Tibial nerve (tissue), 4 donors: ENCODE data around the gene RNF213. TPM values are rescaled to one million over a fixed set of nuclear protein-coding genes. Genes with fewer than 3 reads are reported as not detected.

ENCODE experiments used
- DNase-seq, 2 donors: peaks; one replicate each; pipeline ENCODE4 v3.0.0-alpha.2; 2019; ENCODE audit warnings: low spot score in 2 of 2
- H3K27ac ChIP-seq, 4 donors: fragments of 200-600 bp; sonication (generic) in 3 of 4; one replicate each; pipeline ENCODE4 v1.5.1; 2017 to 2019; ENCODE audit warnings: mild to moderate bottlenecking in 1 of 4
- H3K27me3 ChIP-seq, 2 donors: fragments of 200-600 bp; sonication (generic) in 1 of 2; one replicate each; pipeline versions ENCODE4 v1.5.1 to v1.6.0; 2017 to 2019
- H3K36me3 ChIP-seq, 3 donors: fragments of 200-600 bp; sonication (generic); one replicate each; pipeline ENCODE4 v1.5.1; 2018 to 2019
- H3K4me1 ChIP-seq, 4 donors: fragments of 200-600 bp; sonication (generic) in 3 of 4; one replicate each; pipeline ENCODE4 v1.5.1; 2017 to 2019
- H3K4me3 ChIP-seq, 4 donors: fragments of 200-600 bp; sonication (generic) in 3 of 4; one replicate each; pipeline ENCODE4 v1.5.1; 2017 to 2019; ENCODE audit warnings: mild to moderate bottlenecking in 1 of 4, moderate library complexity in 1 of 4
- H3K9me3 ChIP-seq, 4 donors: fragments of 200-600 bp; sonication (generic) in 3 of 4; one replicate each; pipeline ENCODE4 v1.5.1; 2017 to 2019
- EP300 ChIP-seq, 2 donors: sonication (generic); formaldehyde crosslinking; IDR thresholded peaks; one replicate each; pipeline ENCODE4 v1.6.1; 2017; ENCODE audit warnings: antibody characterized with exemption in 2 of 2, mild to moderate bottlenecking in 1 of 2
- POLR2A ChIP-seq, 2 donors: fragments of 450-650 bp; IDR thresholded peaks; one replicate each; pipeline ENCODE4 v1.6.1; 2017; ENCODE audit warnings: antibody characterized with exemption in 2 of 2, mild to moderate bottlenecking in 2 of 2, moderate library complexity in 2 of 2
- WGBS, 2 donors: methylation state at CpG; one replicate each; pipeline ENCODE4 v1.1.5; 2018; 5-methylcytosine and 5-hydroxymethylcytosine counted together
- total RNA-seq, 4 donors: library from RNA; depleted of rRNA; stranded (reverse); fragments of >200 nt; gene quantifications; one replicate each; pipeline ENCODE4 v1.1.0, GENCODE V29; 2016
- TF ChIP-seq, protein P1 (sequence below), 5 experiments: fragments of 200-600 bp in 3 of 5; fragments of 450-650 bp in 2 of 5; sonication (generic) in 3 of 5; IDR thresholded peaks; one replicate each; pipeline ENCODE4 v1.5.1; 2016 to 2019; ENCODE audit warnings: antibody characterized with exemption in 5 of 5, mild to moderate bottlenecking in 3 of 5, moderate library complexity in 2 of 5

RNF213 gene
- total RNA-seq, 4 donors from 2014 or later: 107 to 148 (median 119) TPM

DNA sequence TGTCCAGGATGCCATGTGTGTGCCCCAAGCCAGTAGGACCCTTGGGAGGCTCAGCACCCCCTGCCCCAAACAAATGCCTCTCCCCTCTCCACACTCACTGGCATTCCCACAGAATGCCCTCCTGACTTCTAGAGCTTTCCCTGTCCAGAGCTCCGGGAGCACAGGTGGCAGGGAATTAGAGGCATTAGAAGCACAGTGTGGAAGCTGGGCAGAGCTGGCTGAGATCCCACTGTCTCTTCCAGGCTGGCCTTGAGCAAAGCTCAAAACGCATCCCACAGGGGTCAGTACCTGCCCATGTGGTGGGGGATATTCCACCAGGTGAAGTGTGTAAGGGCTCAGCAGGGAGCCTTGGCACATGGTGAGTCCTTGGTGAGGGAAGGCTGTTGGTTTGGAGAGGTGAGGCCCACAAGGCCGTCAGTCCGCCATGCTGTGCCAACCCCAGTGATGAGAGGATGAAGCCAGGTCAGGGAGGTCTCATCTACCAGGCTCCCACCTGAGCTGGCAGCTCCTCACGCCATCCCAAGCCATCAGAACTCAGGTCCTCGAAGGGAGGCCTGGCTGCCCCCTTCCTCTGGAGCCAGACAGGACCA lies 172.4 kb downstream of the RNF213 start:
- Histone ChIP-seq H3K4me1 (no peaks in the 10 kb centered on the region), H3K4me3 (no peak overlapping the region), H3K9me3 (no peaks in the 10 kb centered on the region), H3K27me3 (no peaks in the 10 kb centered on the region), H3K36me3 (peaks cover 0 to 65% (median 0%) of the 10 kb centered on the region in 3 donors), H3K27ac (no peak overlapping the region)
- TF ChIP-seq, protein P1, sequence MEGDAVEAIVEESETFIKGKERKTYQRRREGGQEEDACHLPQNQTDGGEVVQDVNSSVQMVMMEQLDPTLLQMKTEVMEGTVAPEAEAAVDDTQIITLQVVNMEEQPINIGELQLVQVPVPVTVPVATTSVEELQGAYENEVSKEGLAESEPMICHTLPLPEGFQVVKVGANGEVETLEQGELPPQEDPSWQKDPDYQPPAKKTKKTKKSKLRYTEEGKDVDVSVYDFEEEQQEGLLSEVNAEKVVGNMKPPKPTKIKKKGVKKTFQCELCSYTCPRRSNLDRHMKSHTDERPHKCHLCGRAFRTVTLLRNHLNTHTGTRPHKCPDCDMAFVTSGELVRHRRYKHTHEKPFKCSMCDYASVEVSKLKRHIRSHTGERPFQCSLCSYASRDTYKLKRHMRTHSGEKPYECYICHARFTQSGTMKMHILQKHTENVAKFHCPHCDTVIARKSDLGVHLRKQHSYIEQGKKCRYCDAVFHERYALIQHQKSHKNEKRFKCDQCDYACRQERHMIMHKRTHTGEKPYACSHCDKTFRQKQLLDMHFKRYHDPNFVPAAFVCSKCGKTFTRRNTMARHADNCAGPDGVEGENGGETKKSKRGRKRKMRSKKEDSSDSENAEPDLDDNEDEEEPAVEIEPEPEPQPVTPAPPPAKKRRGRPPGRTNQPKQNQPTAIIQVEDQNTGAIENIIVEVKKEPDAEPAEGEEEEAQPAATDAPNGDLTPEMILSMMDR (IDR thresholded peaks at IDR 0.05): no peak
- TF ChIP-seq EP300 (IDR thresholded peaks at IDR 0.05) (no peak), POLR2A (IDR thresholded peaks at IDR 0.05) (no peak)
- DNase-seq: no peak
- WGBS, 2 donors: 84 to 86% methylated on average over 6 of the region's 6 CpGs

DNA sequence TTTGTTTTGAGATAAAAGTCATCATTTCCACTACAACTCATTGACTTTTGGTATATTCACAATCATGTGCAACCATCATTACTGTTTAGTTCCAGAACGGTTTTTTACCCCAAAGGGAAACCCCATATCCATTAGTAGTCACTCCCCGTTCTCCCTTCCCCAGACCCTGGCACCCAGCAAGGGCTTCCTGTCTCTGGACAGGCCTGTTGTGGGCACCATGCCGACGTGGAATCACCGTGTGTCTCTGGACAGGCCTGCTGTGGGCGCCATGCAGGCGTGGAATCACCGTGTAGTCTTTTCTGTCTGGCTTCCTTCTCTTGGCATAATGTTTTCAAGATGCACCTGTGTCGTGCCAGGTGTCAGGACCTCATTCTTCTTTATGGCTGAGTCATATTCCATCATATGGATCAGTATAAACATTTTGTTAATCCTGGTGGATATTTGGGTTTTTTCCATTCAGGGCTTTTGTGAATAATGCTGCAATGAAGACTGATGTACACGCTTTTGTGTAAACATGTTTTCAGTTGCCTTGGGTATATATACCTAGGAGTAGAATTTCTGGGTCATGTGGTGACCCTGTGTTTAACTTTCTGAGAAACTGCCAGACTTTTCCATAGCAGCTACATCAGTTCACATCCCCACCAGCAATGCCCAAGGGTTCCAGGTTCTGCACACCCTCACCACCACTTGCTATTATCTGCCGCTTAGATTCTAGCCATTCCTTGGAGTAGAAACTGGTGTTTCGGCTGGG lies 173.4 kb downstream of the RNF213 start:
- Histone ChIP-seq H3K4me1 (no peaks in the 10 kb centered on the region), H3K36me3 (peaks cover 0 to 63% (median 0%) of the 10 kb centered on the region in 3 donors), H3K27me3 (no peaks in the 10 kb centered on the region), H3K4me3 (no peak overlapping the region), H3K27ac (no peak overlapping the region), H3K9me3 (no peaks in the 10 kb centered on the region)
- no peak for DNase-seq
- TF ChIP-seq, protein P1 (IDR thresholded peaks at IDR 0.05): no peak
- 74 to 82% methylated on average over 12 of the region's 12 CpGs for WGBS, 2 donors

DNA sequence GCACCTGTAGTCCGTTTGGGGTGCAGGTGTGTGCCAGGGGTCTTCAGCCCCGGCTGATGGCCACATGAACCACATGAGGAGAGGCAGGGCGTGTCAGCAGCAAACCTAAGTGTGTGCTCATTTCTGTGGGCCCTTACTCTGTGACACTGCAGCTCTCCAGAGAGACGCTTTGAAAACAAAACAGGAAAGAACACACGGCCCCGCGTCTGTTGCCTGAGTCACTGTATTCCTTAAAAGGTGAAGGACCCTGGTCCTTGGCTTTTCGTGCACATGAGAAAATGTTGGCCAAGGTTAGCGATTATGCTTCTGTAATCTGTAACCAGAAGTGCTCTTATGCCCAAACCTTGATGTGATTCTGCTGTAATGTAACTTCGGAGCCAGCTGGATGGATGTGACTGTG lies 176.9 kb downstream of the RNF213 start:
- Histone ChIP-seq H3K27me3 (no peaks in the 10 kb centered on the region), H3K4me1 (no peaks in the 10 kb centered on the region), H3K27ac (no peak overlapping the region), H3K9me3 (no peaks in the 10 kb centered on the region), H3K4me3 (no peak overlapping the region), H3K36me3 (peaks cover 0 to 42% (median 0%) of the 10 kb centered on the region in 3 donors)
- WGBS, 2 donors: 84 to 91% methylated on average over 10 of the region's 10 CpGs
- TF ChIP-seq, protein P1 (IDR thresholded peaks at IDR 0.05): no peak
- TF ChIP-seq EP300 (IDR thresholded peaks at IDR 0.05) (no peak), POLR2A (IDR thresholded peaks at IDR 0.05) (no peak)
- DNase-seq: no peak

DNA sequence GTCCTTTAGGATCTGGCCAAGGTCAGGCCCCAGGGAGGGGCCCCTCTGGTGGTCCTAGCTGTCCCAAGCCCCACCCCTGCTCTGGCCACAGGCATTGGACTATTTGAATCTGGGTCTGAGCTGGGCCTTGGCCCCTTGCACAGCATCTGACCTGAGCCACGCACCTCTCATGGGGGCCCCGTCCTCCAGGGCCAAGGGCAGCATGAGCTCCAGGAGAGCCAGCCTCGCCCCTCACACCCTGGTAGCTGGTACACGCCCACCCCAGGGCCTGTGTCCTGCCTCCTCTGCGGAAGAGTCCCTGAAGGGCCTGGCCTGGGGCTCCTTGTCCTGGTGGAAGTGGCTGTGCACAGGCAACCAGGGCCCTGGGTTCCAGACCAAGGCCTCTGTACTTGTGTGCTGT lies 178.2 kb downstream of the RNF213 start:
- Histone ChIP-seq H3K4me3 (no peak overlapping the region), H3K36me3 (peaks cover 0 to 32% (median 0%) of the 10 kb centered on the region in 3 donors), H3K4me1 (peaks cover 0 to 3% (median 0%) of the 10 kb centered on the region in 4 donors), H3K9me3 (no peaks in the 10 kb centered on the region), H3K27ac (no peak overlapping the region), H3K27me3 (no peaks in the 10 kb centered on the region)
- DNase-seq: no peak
- 85 to 87% methylated on average over 5 of the region's 5 CpGs for WGBS, 2 donors
- TF ChIP-seq POLR2A (IDR thresholded peaks at IDR 0.05) (no peak), EP300 (IDR thresholded peaks at IDR 0.05) (no peak)
- TF ChIP-seq, protein P1 (IDR thresholded peaks at IDR 0.05): no peak

DNA sequence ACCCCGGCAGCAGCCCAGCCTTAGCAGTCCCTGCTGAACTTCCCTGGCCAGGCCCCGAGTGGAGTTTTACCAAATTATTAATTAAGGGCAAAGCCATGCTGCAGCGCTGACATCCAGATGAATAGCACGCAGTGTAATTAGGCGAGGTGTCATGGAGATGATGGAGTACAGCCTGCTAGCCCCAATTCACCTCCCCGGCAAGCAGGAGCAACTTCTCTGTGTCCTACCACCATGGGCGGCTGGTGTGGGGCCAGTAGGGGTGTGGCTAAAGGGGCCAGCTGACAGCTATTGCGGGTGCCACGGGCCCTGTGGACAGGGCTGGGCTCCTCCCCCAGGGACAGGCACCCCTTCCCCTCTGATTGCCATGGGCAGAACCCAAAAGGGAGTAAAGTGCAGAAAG lies 178.8 kb downstream of the RNF213 start:
- H3K36me3 ChIP-seq: peaks cover 0 to 32% (median 0%) of the 10 kb centered on the region in 3 donors
- WGBS, 2 donors: 69 to 77% methylated on average over 9 of the region's 9 CpGs
- H3K27me3 ChIP-seq: no peaks in the 10 kb centered on the region
- no peak overlapping the region for H3K27ac ChIP-seq
- H3K4me1 ChIP-seq: peaks cover 0 to 9% (median 0%) of the 10 kb centered on the region in 4 donors
- no peak overlapping the region for H3K4me3 ChIP-seq
- no peak for TF ChIP-seq POLR2A (IDR thresholded peaks at IDR 0.05)
- TF ChIP-seq EP300 (IDR thresholded peaks at IDR 0.05): no peak
- TF ChIP-seq, protein P1 (IDR thresholded peaks at IDR 0.05): no peak
- no peaks in the 10 kb centered on the region for H3K9me3 ChIP-seq
- no peak for DNase-seq
